OCI-LY7 (cell line): ENCODE data around the gene SHROOM3. TPM values are rescaled to one million over a fixed set of nuclear protein-coding genes. Genes with fewer than 3 reads are reported as not detected.

Experiments
- BruUV-seq: library from RNA; stranded (reverse); fragments of 400-500 nt; replicated peaks from 2 replicates; lab custom pipeline; 2021; lab: Mats Ljungman, UMichigan
- CTCF ChIA-PET: fragments of 300-600 bp; sonication (Branson Sonifier 250); formaldehyde crosslinking; loops from one replicate; lab custom pipeline; 2022; ENCODE audit warnings: antibody characterized with exemption; ENCODE audit not compliant: unreplicated experiment; lab: Charles Lee
- POLR2A ChIA-PET: fragments of 300-600 bp; sonication (Branson Sonifier 250); formaldehyde crosslinking; loops from one replicate; lab custom pipeline; 2022; ENCODE audit warnings: antibody characterized with exemption; lab: Charles Lee
- DNase-seq: peaks from one replicate; pipeline ENCODE4 v3.0.0-alpha.2; 2015; ENCODE audit warnings: low spot score
- H2AFZ ChIP-seq: fragments of 200-600 bp; sonication (generic), shearing (Covaris generic); 2 replicates; pipeline ENCODE4 v1.6.1; 2014; ENCODE audit warnings: mild to moderate bottlenecking, antibody characterized with exemption, low read length, moderate library complexity
- H3K27ac ChIP-seq: fragments of 200-600 bp; sonication (generic); 2 replicates; pipeline ENCODE4 v1.5.1; 2014; ENCODE audit warnings: mixed run types, low read depth, mild to moderate bottlenecking, moderate library complexity, low read length, inconsistent platforms; ENCODE audit not compliant: poor library complexity, severe bottlenecking
- H3K36me3 ChIP-seq: fragments of 200-600 bp; sonication (generic); 2 replicates; pipeline ENCODE4 v1.6.1; 2014; ENCODE audit warnings: mild to moderate bottlenecking, antibody characterized with exemption, low read length, moderate library complexity, mixed read lengths; ENCODE audit not compliant: insufficient read depth
- H3K4me1 ChIP-seq: fragments of 200-600 bp; sonication (generic); 2 replicates; pipeline ENCODE4 v1.5.1; 2014; ENCODE audit warnings: mild to moderate bottlenecking, low read length; ENCODE audit not compliant: insufficient read depth, poor library complexity, severe bottlenecking
- H3K4me2 ChIP-seq: fragments of 200-600 bp; sonication (generic); 2 replicates; pipeline ENCODE4 v1.6.1; 2014; ENCODE audit warnings: mild to moderate bottlenecking, low read length
- H3K4me3 ChIP-seq: fragments of 200-600 bp; sonication (generic); 2 replicates; pipeline ENCODE4 v1.5.1; 2014; ENCODE audit warnings: mild to moderate bottlenecking, low read depth, low read length; ENCODE audit not compliant: poor library complexity, severe bottlenecking
- H3K79me2 ChIP-seq: fragments of 200-600 bp; sonication (generic); 2 replicates; pipeline ENCODE4 v1.6.1; 2016; ENCODE audit warnings: low read depth, mild to moderate bottlenecking, low read length, moderate library complexity, mixed read lengths; ENCODE audit not compliant: insufficient read depth
- H3K9me2 ChIP-seq: fragments of 200-600 bp; sonication (generic); 2 replicates; pipeline ENCODE4 v1.6.1; 2016; ENCODE audit warnings: mild to moderate bottlenecking, low read length, mixed read lengths; ENCODE audit not compliant: insufficient read depth
- H3K9me3 ChIP-seq: fragments of 200-600 bp; sonication (generic); 2 replicates; pipeline ENCODE4 v1.6.1; 2014; ENCODE audit warnings: mild to moderate bottlenecking, mixed run types, low read length, mixed read lengths
- H4K20me1 ChIP-seq: fragments of 200-600 bp; sonication (generic); 2 replicates; pipeline ENCODE4 v1.6.1; 2014; ENCODE audit warnings: mild to moderate bottlenecking, antibody characterized with exemption, low read length, moderate library complexity, mixed read lengths; ENCODE audit not compliant: insufficient read depth
- EZH2phosphoT487 ChIP-seq: fragments of 200-600 bp; sonication (generic); IDR thresholded peaks from 2 replicates; pipeline ENCODE4 v1.6.1; 2018; ENCODE audit warnings: low read depth, borderline replicate concordance, mild to moderate bottlenecking, mixed run types, antibody characterized with exemption, low read length, moderate library complexity, mixed read lengths
- intact Hi-C: fragments of 100-400 bp; cut with micrococcal nuclease; formaldehyde crosslinking; loops from one replicate; pipeline ENCODE4 v1.10.0; 2022; ENCODE audit not compliant: unreplicated experiment
- total RNA-seq, 2 experiments: library from RNA; depleted of rRNA in 1 of 2; stranded (reverse); fragments of >200 nt in 1 of 2; shearing (Covaris generic) in 1 of 2; gene quantifications; 2 replicates each; pipeline ENCODE4 v1.2.3, GENCODE V29; 2014 to 2022
- TF ChIP-seq, protein P1 (sequence below): fragments of 200-600 bp; sonication (generic); conservative IDR thresholded peaks from 2 replicates; pipeline ENCODE4 v1.5.1; 2014; ENCODE audit warnings: mild to moderate bottlenecking, antibody characterized with exemption, low read length, moderate library complexity, mixed read lengths

Gene SHROOM3
- total RNA-seq, 2 experiments from 2014 or later, result not detected

DNA sequence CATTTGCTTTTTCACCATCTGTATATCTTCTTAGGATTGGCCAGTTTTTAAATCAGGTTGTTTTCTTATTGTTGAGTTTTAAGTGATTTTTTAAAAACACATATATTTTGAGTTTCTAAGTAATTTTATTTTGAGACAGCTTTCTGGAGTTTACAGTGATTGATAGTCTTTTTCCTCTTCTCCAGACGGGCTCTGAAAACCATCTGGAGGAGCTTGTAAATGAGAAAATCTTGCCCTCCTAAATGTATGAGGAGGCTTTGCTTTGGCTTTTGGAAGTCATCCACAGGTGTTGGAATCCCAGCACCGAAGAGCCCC is 302.7 kb downstream of the SHROOM3 start:
- TF ChIP-seq, protein P1, sequence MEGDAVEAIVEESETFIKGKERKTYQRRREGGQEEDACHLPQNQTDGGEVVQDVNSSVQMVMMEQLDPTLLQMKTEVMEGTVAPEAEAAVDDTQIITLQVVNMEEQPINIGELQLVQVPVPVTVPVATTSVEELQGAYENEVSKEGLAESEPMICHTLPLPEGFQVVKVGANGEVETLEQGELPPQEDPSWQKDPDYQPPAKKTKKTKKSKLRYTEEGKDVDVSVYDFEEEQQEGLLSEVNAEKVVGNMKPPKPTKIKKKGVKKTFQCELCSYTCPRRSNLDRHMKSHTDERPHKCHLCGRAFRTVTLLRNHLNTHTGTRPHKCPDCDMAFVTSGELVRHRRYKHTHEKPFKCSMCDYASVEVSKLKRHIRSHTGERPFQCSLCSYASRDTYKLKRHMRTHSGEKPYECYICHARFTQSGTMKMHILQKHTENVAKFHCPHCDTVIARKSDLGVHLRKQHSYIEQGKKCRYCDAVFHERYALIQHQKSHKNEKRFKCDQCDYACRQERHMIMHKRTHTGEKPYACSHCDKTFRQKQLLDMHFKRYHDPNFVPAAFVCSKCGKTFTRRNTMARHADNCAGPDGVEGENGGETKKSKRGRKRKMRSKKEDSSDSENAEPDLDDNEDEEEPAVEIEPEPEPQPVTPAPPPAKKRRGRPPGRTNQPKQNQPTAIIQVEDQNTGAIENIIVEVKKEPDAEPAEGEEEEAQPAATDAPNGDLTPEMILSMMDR, result no peak
- TF ChIP-seq EZH2phosphoT487, result no peak
- no peaks in the 10 kb centered on the region for H3K79me2 ChIP-seq

DNA sequence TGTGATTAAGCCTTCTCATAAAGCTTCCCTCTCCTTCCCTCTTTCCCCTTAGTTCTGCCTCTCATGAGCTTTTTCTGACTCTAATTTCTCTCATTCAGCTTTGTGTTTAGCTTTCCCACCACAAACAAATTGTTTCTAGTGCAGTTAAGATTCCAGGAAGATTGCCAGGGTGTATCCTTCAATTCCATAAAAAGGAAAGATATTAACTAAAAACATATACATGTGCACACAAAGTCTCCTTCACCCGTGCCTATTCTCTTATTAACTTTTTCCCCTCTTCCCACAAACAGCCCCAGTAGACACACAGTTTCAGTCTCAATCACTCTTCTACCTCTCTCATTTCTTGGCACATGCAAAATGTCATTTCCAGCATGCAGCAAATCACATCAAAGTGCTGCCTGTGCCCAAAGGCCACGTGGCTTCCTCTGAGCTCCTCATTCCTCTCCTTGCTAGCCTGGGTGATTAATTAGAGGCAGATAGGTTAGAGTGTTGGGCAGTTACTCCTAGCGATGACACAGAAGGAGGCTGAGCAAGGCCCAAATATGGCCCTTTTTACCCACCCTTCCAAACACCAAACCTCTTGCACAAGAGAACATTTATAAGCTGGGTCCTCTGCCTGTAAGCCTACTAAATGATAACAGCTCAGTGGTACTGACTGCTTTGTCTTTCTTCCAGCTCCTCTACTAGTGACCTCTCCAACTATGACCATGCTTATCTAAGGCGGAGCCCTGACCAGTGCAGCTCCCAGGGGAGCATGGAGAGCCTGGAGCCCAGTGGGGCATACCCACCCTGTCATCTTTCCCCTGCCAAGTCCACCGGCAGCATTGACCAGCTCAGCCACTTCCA is 303.3 kb downstream of the SHROOM3 start:
- no peaks in the 10 kb centered on the region for H3K9me2 ChIP-seq
- no peak overlapping the region for H2AFZ ChIP-seq
- H3K36me3 ChIP-seq, result no peaks in the 10 kb centered on the region
- no peak overlapping the region for H3K4me3 ChIP-seq
- no peak overlapping the region for H3K27ac ChIP-seq
- BruUV-seq, result no TSS peak
- no peaks in the 10 kb centered on the region for H4K20me1 ChIP-seq
- CTCF ChIA-PET, result interaction anchor here (0.5 to 0.6 kb wide), 2 partner anchors 19 to 155 kb away, joined by 3 to 4 read pairs; no protein-coding TSS in a partner anchor
- no peaks in the 10 kb centered on the region for H3K4me1 ChIP-seq
- DNase-seq, result no peak
- POLR2A ChIA-PET, result interaction anchor here (0.5 to 0.7 kb wide), 3 partner anchors 294 to 1339 kb away, joined by 3 to 7 read pairs (median 3); no protein-coding TSS in a partner anchor
- H3K4me2 ChIP-seq, result no peak overlapping the region
- H3K9me3 ChIP-seq, result no peaks in the 10 kb centered on the region
- TF ChIP-seq, protein P1, result no peak
- no peak for TF ChIP-seq EZH2phosphoT487
- intact Hi-C loops, result no loop called here
- H3K79me2 ChIP-seq, result no peaks in the 10 kb centered on the region

More for the DNA sequence above, 302.7 kb downstream of the SHROOM3 start:
- Histone ChIP-seq H3K9me3 (no peaks in the 10 kb centered on the region), H3K9me2 (no peaks in the 10 kb centered on the region), H3K4me1 (no peaks in the 10 kb centered on the region), H3K27ac (no peak overlapping the region), H2AFZ (no peak overlapping the region), H3K4me2 (no peak overlapping the region), H3K4me3 (no peak overlapping the region), H4K20me1 (no peaks in the 10 kb centered on the region), H3K36me3 (no peaks in the 10 kb centered on the region)
- no peak for DNase-seq
- CTCF ChIA-PET, result no interaction called here
- intact Hi-C loops, result no loop called here
- POLR2A ChIA-PET, result no interaction called here
- BruUV-seq, result no TSS peak

DNA sequence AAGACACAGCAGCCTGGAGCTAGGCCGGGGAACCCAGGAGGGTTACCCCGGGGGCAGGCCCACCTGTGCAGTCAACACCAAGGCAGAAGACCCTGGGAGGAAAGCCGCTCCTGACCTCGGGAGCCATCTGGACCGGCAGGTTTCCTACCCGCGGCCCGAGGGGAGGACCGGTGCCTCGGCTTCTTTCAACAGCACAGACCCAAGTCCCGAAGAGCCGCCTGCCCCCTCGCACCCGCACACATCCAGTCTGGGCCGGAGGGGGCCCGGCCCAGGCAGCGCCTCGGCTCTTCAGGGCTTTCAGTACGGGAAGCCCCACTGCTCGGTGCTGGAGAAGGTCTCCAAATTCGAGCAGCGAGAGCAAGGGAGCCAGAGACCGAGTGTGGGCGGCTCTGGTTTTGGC is 305.2 kb downstream of the SHROOM3 start:
- no peak overlapping the region for H3K4me3 ChIP-seq
- H3K27ac ChIP-seq, result no peak overlapping the region
- no peaks in the 10 kb centered on the region for H4K20me1 ChIP-seq
- ChIA-PET CTCF (no interaction called here), POLR2A (no interaction called here)
- H3K9me3 ChIP-seq, result no peaks in the 10 kb centered on the region
- no peaks in the 10 kb centered on the region for H3K9me2 ChIP-seq
- DNase-seq, result no peak
- no peak overlapping the region for H2AFZ ChIP-seq
- no TSS peak for BruUV-seq
- H3K4me2 ChIP-seq, result no peak overlapping the region
- H3K4me1 ChIP-seq, result no peaks in the 10 kb centered on the region
- intact Hi-C loops, result loop anchor here (10.0 kb wide), 1 partner anchor 555 kb away; no protein-coding TSS in a partner anchor
- H3K36me3 ChIP-seq, result no peaks in the 10 kb centered on the region
- H3K79me2 ChIP-seq, result no peaks in the 10 kb centered on the region
- TF ChIP-seq, protein P1, result no peak
- TF ChIP-seq EZH2phosphoT487, result no peak
